ENCODE results near the gene SEL1L.
"Not testable (repeated sequence)": the region's sequence is repeated elsewhere in the genome, so short reads cannot be mapped to it uniquely, and the experiment has no call there.

The SEL1L gene

GRCh38 chr14:81466854-81467253 is 66.8 kb downstream of the SEL1L start:
- TF ChIP-seq, protein P1, sequence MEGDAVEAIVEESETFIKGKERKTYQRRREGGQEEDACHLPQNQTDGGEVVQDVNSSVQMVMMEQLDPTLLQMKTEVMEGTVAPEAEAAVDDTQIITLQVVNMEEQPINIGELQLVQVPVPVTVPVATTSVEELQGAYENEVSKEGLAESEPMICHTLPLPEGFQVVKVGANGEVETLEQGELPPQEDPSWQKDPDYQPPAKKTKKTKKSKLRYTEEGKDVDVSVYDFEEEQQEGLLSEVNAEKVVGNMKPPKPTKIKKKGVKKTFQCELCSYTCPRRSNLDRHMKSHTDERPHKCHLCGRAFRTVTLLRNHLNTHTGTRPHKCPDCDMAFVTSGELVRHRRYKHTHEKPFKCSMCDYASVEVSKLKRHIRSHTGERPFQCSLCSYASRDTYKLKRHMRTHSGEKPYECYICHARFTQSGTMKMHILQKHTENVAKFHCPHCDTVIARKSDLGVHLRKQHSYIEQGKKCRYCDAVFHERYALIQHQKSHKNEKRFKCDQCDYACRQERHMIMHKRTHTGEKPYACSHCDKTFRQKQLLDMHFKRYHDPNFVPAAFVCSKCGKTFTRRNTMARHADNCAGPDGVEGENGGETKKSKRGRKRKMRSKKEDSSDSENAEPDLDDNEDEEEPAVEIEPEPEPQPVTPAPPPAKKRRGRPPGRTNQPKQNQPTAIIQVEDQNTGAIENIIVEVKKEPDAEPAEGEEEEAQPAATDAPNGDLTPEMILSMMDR (IDR thresholded peaks at IDR 0.05; ENCODE audit: low read depth, low read length), result no peak
- DNase-seq (ENCODE audit: low read depth in 2 of 2), result no peak
- H3K4me3 ChIP-seq (replicated peaks in 1 of 2; ENCODE audit: low read depth in 2 of 2, low read length in 2 of 2), result no peak overlapping the region

- no peak for DNase-seq (ENCODE audit: low read depth in 2 of 2)
- TF ChIP-seq, protein P1 (IDR thresholded peaks at IDR 0.05; ENCODE audit: low read depth, low read length), result no peak
- no peak overlapping the region for H3K4me3 ChIP-seq (replicated peaks in 1 of 2; ENCODE audit: low read depth in 2 of 2, low read length in 2 of 2)
Observed at GRCh38 chr14:81465507-81466228, 68.0 kb downstream of the SEL1L start.

- peak overlapping the region; percentile 36 to 43 for H3K4me3 ChIP-seq (replicated peaks in 1 of 2; ENCODE audit: low read depth in 2 of 2, low read length in 2 of 2)
- not testable (repeated sequence) for DNase-seq (ENCODE audit: low read depth in 2 of 2)
Observed at GRCh38 chr14:81465003-81465392, 68.7 kb downstream of the SEL1L start.

- peak overlapping the region; percentile 36 to 43 for H3K4me3 ChIP-seq (replicated peaks in 1 of 2; ENCODE audit: low read depth in 2 of 2, low read length in 2 of 2)
- TF ChIP-seq, protein P1 (IDR thresholded peaks at IDR 0.05; ENCODE audit: low read depth, low read length), result peak; percentile 75
- DNase-seq (ENCODE audit: low read depth in 2 of 2), result peak; percentile 67 to 77
Observed at GRCh38 chr14:81464253-81465002, 69.2 kb downstream of the SEL1L start.

GRCh38 chr14:81462356-81462755 is 71.3 kb downstream of the SEL1L start:
- DNase-seq (ENCODE audit: low read depth in 2 of 2); H3K4me3 ChIP-seq (replicated peaks in 1 of 2; ENCODE audit: low read depth in 2 of 2, low read length in 2 of 2): not testable (repeated sequence)

DNA sequence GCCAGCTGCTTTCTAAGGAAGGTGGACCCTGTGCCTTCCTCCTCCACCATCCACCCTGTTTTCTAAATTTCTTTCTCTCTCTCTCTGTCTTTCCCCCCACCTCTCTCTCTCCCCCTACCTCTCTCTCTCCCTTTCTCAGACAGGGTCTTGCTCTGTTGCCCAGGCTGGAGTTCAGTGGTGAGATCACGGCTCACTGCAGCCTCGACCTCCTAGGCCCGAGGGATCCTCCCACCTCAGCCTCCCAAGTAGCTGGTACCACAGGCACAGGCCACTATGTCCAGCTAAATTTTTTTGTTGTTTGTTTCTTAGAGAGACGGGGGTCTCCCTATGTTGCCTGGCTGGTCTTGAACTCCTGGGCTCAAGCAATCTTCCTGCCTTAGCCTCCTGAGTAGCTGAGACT is 73.7 kb downstream of the SEL1L start:
- TF ChIP-seq, protein P1 (IDR thresholded peaks at IDR 0.05; ENCODE audit: low read depth, low read length), result no peak
- H3K4me3 ChIP-seq (replicated peaks in 1 of 2; ENCODE audit: low read depth in 2 of 2, low read length in 2 of 2), result no peak overlapping the region
- no peak for DNase-seq (ENCODE audit: low read depth in 2 of 2)

DNA sequence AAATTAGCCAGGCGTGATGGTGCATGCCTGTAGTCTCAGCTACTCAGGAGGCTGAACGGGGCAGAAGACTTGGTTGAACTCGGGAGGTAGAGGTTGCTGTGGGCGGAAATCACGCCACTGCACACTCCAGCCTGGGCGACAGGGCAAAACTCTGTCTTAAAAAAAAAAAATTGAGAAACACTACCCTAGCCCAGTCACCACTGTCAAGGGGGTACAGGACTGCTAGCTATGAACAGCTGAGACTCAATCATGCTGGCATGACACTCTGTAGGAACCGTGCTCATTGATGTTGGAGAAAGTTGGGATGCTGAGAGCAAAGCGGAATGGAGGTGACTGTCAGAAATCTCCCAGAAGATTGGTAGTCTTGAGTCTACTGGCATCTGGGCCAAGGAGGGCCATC is 75.3 kb downstream of the SEL1L start:
- no peak for DNase-seq (ENCODE audit: low read depth in 2 of 2)

More for the DNA sequence above, 75.3 kb downstream of the SEL1L start:
- TF ChIP-seq, protein P1 (IDR thresholded peaks at IDR 0.05; ENCODE audit: low read depth, low read length), result no peak
- no peak overlapping the region for H3K4me3 ChIP-seq (replicated peaks in 1 of 2; ENCODE audit: low read depth in 2 of 2, low read length in 2 of 2)
